Stomach (tissue), 9 donors: ENCODE measurements around the gene MBP. TPM values are rescaled to one million over a fixed set of nuclear protein-coding genes. Genes with fewer than 3 reads are reported as not detected.
A peak's percentile ranks its signal among the peaks of the same experiment; 100 is the strongest.

ENCODE experiments used
- DNase-seq, 2 donors: peaks; one replicate each; pipeline versions ENCODE4 v3.0.0 to v3.0.0-alpha.2; 2013 to 2019
- H3K27ac ChIP-seq, 5 donors: fragments of 200-600 bp in 4 of 5; sonication (generic) in 4 of 5; one replicate each; pipeline ENCODE4 v1.5.1; 2013 to 2019; ENCODE audit warnings: mild to moderate bottlenecking in 1 of 5, moderate library complexity in 1 of 5
- H3K27me3 ChIP-seq, 3 donors: fragments of 200-600 bp; sonication (generic); one replicate each; pipeline ENCODE4 v1.5.1; 2017 to 2019; ENCODE audit warnings: mixed run types in 1 of 3
- H3K36me3 ChIP-seq, 4 donors: fragments of 200-600 bp; sonication (generic); 1 replicate in 3 of 4; 2 replicates in 1 of 4; pipeline ENCODE4 v1.5.1; 2016 to 2019
- H3K4me1 ChIP-seq, 4 donors: fragments of 200-600 bp; sonication (generic); one replicate each; pipeline ENCODE4 v1.5.1; 2016 to 2019
- H3K4me3 ChIP-seq, 4 donors: fragments of 200-600 bp; sonication (generic) in 3 of 4; one replicate each; pipeline ENCODE4 v1.5.1; 2016 to 2019; ENCODE audit warnings: mild to moderate bottlenecking in 1 of 4
- H3K9me3 ChIP-seq, 4 donors: fragments of 200-600 bp; sonication (generic); one replicate each; pipeline ENCODE4 v1.5.1; 2016 to 2019
- EP300 ChIP-seq: sonication (generic); formaldehyde crosslinking; IDR thresholded peaks from one replicate; pipeline ENCODE4 v1.6.1; 2017; ENCODE audit warnings: antibody characterized with exemption
- POLR2A ChIP-seq, 4 donors: fragments of 450-650 bp; IDR thresholded peaks; one replicate each; pipeline ENCODE4 v1.6.1; 2016; ENCODE audit warnings: antibody characterized with exemption in 4 of 4, control low read depth in 2 of 4, mild to moderate bottlenecking in 1 of 4, moderate library complexity in 1 of 4
- POLR2AphosphoS5 ChIP-seq, 3 donors: sonication (generic); formaldehyde crosslinking; IDR thresholded peaks; one replicate each; pipeline ENCODE4 v1.6.1; 2016; ENCODE audit warnings: antibody characterized with exemption in 3 of 3
- WGBS, 5 donors: extraction: QIAGEN DNeasy Blood & Tissue Kit in 3 of 5; methylation state at CpG; one replicate each; pipeline versions ENCODE4 v1.1.5 to v1.1.7; 2013 to 2018; 5-methylcytosine and 5-hydroxymethylcytosine counted together
- intact Hi-C: fragments of 100-400 bp; cut with DNase I; formaldehyde crosslinking; loops from one replicate; pipeline ENCODE4 v1.15.1; 2023; ENCODE audit warnings: low total_unique reads
- polyA plus RNA-seq, 3 donors: library from polyadenylated mRNA; stranded (reverse); fragments of 200-250 nt; gene quantifications; one replicate each; pipeline ENCODE4 v1.2.3, GENCODE V29; 2013
- total RNA-seq, 5 donors: library from RNA; depleted of rRNA; stranded (reverse); fragments of >200 nt; gene quantifications; one replicate each; pipeline versions ENCODE4 v1.1.0 to v1.2.3, GENCODE V29; 2014 to 2016
- TF ChIP-seq, protein P1 (sequence below), 7 experiments: fragments of 450-650 bp in 4 of 7; fragments of 200-600 bp in 3 of 7; sonication (generic) in 3 of 7; IDR thresholded peaks; one replicate each; pipeline ENCODE4 v1.5.1; 2016 to 2019; ENCODE audit warnings: antibody characterized with exemption in 7 of 7, control low read depth in 2 of 7, mild to moderate bottlenecking in 1 of 7
- donor health status: healthy with polysubstance abuse.
- donor health status: Bipolar disorder and iron deficiency.
- donor health status: healthy.

MBP gene
- total and polyA plus RNA-seq, 8 donors: 7.9 to 407 (median 33.3) TPM

DNA sequence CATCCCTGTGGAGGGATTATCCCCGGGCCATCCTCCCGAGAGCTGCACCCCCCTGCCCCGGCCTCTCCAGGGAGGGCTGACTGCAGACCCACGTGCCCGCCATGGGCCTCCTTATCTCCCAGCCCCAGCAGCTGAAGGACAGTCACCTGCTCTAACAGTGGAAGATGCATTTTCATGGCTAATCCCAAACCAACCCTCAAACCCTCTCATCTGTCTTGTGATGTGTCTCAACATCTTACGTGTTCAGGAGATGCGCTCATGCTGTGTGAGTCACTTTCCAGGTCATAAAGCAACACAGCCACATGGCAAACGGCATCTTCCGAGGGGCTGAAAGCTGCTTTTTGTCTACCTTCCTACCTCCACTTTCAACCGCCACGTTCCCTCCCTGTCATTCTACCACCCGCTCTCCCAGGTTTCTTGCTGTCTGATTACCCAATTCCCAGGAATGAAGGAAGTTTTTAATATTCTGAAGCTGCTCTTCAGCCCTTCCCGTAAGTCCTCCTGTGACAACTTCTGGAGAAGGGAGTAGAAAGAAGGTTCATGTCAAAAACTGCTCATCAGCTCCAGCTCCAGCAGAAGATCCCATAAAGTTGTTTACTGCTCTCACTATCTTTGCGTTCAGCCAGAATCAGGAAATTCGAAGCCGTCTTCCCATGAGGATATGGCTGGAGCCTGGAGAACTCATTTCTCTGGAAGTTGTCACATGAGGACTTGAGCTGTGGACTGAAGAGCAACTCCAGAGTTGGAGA lies 54.5 kb downstream of the MBP start:
- no peak for TF ChIP-seq POLR2AphosphoS5 (IDR thresholded peaks at IDR 0.05)
- no peak for TF ChIP-seq POLR2A (IDR thresholded peaks at IDR 0.05)
- TF ChIP-seq, protein P1, sequence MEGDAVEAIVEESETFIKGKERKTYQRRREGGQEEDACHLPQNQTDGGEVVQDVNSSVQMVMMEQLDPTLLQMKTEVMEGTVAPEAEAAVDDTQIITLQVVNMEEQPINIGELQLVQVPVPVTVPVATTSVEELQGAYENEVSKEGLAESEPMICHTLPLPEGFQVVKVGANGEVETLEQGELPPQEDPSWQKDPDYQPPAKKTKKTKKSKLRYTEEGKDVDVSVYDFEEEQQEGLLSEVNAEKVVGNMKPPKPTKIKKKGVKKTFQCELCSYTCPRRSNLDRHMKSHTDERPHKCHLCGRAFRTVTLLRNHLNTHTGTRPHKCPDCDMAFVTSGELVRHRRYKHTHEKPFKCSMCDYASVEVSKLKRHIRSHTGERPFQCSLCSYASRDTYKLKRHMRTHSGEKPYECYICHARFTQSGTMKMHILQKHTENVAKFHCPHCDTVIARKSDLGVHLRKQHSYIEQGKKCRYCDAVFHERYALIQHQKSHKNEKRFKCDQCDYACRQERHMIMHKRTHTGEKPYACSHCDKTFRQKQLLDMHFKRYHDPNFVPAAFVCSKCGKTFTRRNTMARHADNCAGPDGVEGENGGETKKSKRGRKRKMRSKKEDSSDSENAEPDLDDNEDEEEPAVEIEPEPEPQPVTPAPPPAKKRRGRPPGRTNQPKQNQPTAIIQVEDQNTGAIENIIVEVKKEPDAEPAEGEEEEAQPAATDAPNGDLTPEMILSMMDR (IDR thresholded peaks at IDR 0.05): no peak
- TF ChIP-seq EP300: no peak
- no peaks in the 10 kb centered on the region for H3K27me3 ChIP-seq
- H3K4me1 ChIP-seq: peaks cover 4 to 85% (median 41%) of the 10 kb centered on the region in 4 donors
- WGBS, 5 donors: 86 to 90% (median 88%) methylated on average over 16 of the region's 16 CpGs
- peak overlapping the region in 1 of 5 donors; percentile 15 for H3K27ac ChIP-seq
- H3K36me3 ChIP-seq: peaks cover 0 to 7% (median 2%) of the 10 kb centered on the region in 4 donors
- intact Hi-C loops: no loop called here
- no peak overlapping the region for H3K4me3 ChIP-seq
- no peak for DNase-seq
- H3K9me3 ChIP-seq: no peaks in the 10 kb centered on the region

DNA sequence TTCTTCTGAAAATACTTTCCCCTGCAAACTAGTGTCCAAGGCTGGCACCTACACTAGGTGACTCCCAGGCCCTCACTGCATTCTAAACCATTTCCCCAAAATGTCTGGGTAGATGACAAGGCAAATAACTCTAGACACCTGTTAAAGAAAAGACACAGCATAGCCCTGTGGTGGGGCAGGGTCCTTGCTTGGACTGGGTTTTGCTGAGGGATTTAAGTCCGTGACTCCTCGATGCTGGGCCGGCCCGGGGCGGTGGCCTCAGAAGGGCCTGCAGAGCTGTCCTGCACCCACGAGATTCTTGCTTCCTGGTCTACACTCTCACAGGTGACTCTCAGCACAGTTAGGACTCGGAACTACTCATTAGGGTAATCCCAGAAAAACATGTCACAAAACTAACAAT lies 55.2 kb downstream of the MBP start:
- Histone ChIP-seq H3K36me3 (peaks cover 0 to 7% (median 2%) of the 10 kb centered on the region in 4 donors), H3K4me3 (no peak overlapping the region), H3K4me1 (peaks cover 7 to 85% (median 42%) of the 10 kb centered on the region in 4 donors), H3K27me3 (no peaks in the 10 kb centered on the region), H3K9me3 (no peaks in the 10 kb centered on the region), H3K27ac (no peak overlapping the region)
- WGBS, 5 donors: 89 to 97% (median 93%) methylated on average over 7 of the region's 7 CpGs
- DNase-seq: no peak
- intact Hi-C loops: no loop called here
- TF ChIP-seq EP300: no peak
- TF ChIP-seq POLR2AphosphoS5 (IDR thresholded peaks at IDR 0.05): no peak
- TF ChIP-seq, protein P1 (IDR thresholded peaks at IDR 0.05): no peak
- no peak for TF ChIP-seq POLR2A (IDR thresholded peaks at IDR 0.05)

DNA sequence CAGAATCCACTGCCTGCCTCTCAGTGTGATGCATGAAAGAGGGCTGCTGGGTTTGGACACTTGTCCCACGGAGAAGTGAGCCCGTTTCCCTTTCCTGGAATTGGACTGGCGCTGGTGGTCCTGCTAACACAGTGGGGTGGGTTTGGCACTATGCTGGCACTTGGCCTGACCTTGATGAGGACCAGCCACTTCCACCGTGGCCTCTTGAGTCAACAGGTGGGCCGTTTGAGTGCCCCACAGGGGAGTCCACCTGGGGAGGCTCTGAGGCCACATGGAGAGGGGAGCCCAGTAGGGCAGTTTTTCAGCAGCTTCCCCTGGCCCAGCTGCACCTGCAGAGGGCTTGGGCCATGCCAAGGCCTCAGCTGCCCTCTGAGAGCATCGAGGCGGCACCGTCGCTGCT lies 56.5 kb downstream of the MBP start:
- H3K27me3 ChIP-seq: no peaks in the 10 kb centered on the region
- intact Hi-C loops: no loop called here
- no peak overlapping the region for H3K27ac ChIP-seq
- no peak for TF ChIP-seq POLR2AphosphoS5 (IDR thresholded peaks at IDR 0.05)
- no peak for TF ChIP-seq EP300
- no peak for TF ChIP-seq POLR2A (IDR thresholded peaks at IDR 0.05)
- TF ChIP-seq, protein P1 (IDR thresholded peaks at IDR 0.05): no peak
- no peak for DNase-seq
- WGBS, 5 donors: 82 to 95% (median 87%) methylated on average over 8 to 9 of the region's 9 CpGs
- peaks cover 0 to 7% (median 2%) of the 10 kb centered on the region in 4 donors for H3K36me3 ChIP-seq
- peaks cover 19 to 87% (median 53%) of the 10 kb centered on the region in 4 donors for H3K4me1 ChIP-seq
- no peaks in the 10 kb centered on the region for H3K9me3 ChIP-seq
- H3K4me3 ChIP-seq: no peak overlapping the region

DNA sequence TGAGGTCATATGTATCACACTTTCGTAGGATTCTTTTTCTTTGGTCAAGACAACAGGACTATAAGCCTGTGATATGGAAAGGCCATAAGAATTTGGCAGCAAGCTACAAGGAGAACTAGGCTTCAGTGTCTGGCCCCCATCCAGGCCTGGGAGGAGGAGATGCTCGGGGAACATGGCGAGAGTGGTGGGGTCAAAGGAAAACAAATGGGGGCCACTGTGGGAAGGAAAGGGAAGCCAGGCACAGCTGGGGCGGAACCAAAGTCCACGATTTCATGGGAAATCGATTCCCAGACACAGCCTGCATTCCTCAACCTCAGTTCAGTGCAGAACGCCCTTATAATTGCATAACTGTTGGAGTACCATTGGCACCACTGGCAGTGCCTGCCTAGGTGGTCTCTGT lies 58.2 kb downstream of the MBP start:
- intact Hi-C loops: no loop called here
- WGBS, 5 donors: 72 to 89% (median 78%) methylated on average over 7 of the region's 7 CpGs
- peak overlapping the region in 3 of 5 donors; percentile 13 to 83 (median 14) for H3K27ac ChIP-seq

More for the DNA sequence above, 58.2 kb downstream of the MBP start:
- no peak overlapping the region for H3K4me3 ChIP-seq
- H3K4me1 ChIP-seq: peaks cover 22 to 85% (median 56%) of the 10 kb centered on the region in 4 donors
- peak in 1 of 2 donors; percentile 32 for DNase-seq
- H3K27me3 ChIP-seq: no peaks in the 10 kb centered on the region
- no peak for TF ChIP-seq POLR2AphosphoS5 (IDR thresholded peaks at IDR 0.05)
- TF ChIP-seq EP300: no peak
- peaks cover 0 to 11% (median 4%) of the 10 kb centered on the region in 4 donors for H3K36me3 ChIP-seq
- no peaks in the 10 kb centered on the region for H3K9me3 ChIP-seq
